ENCODE results near the gene LYPD4. TPM values are rescaled to one million over a fixed set of nuclear protein-coding genes. Genes with fewer than 3 reads are reported as not detected.

The LYPD4 gene
- total RNA-seq, 1 experiment from 2014 or later: not detected

GRCh38 chr19:41866284-41866683 is 21.8 kb upstream of the LYPD4 start:
- Histone ChIP-seq H3K27me3 (ENCODE audit: low read length) (no peaks in the 10 kb centered on the region), H4K20me1 (ENCODE audit: low read length) (peaks cover 66% of the 10 kb centered on the region), H2AFZ (ENCODE audit: low read length) (no peak overlapping the region), H3K4me1 (ENCODE audit: insufficient read depth, low read length) (peaks cover 22% of the 10 kb centered on the region), H3K4me2 (ENCODE audit: low read length) (no peak overlapping the region), H3F3A (ENCODE audit: low read length, unreplicated experiment) (no peaks in the 10 kb centered on the region), H3K9me3 (ENCODE audit: low read length) (no peaks in the 10 kb centered on the region), H3K9ac (ENCODE audit: low read length) (no peak overlapping the region), H3K4me3 (ENCODE audit: low read length) (no peak overlapping the region), H3K27ac (ENCODE audit: low read length) (no peak overlapping the region), H3K36me3 (ENCODE audit: low read depth, low read length) (peaks cover 74% of the 10 kb centered on the region), H3K79me2 (ENCODE audit: low read length) (peaks cover 57% of the 10 kb centered on the region), H3K9me2 (replicated peaks; ENCODE audit: low read length) (no peaks in the 10 kb centered on the region)
- ChIA-PET POLR2A (ENCODE audit: unreplicated experiment) (no interaction called here), CTCF (no interaction called here)
- TF ChIP-seq CTCF (conservative IDR thresholded peaks at IDR 0.05; ENCODE audit: low read depth, low read length) (no peak), EZH2 (IDR thresholded peaks at IDR 0.05; ENCODE audit: low read length, unreplicated experiment) (no peak), EZH2phosphoT487 (IDR thresholded peaks at IDR 0.05; ENCODE audit: borderline replicate concordance, low read length) (no peak)
- intact Hi-C loops (cut with micrococcal nuclease): no loop called here
- DNase-seq (no peak), ATAC-seq (no peak)
- no TSS peak for BruUV-seq (replicated peaks)

- no peak overlapping the region for H3K4me2 ChIP-seq (ENCODE audit: low read length)
- H4K20me1 ChIP-seq (ENCODE audit: low read length): peaks cover 69% of the 10 kb centered on the region
- H3K9ac ChIP-seq (ENCODE audit: low read length): no peak overlapping the region
- no peak for ATAC-seq
- no peaks in the 10 kb centered on the region for H3K9me3 ChIP-seq (ENCODE audit: low read length)
- H3K79me2 ChIP-seq (ENCODE audit: low read length): peaks cover 70% of the 10 kb centered on the region
- H3K27me3 ChIP-seq (ENCODE audit: low read length): no peaks in the 10 kb centered on the region
- CTCF ChIA-PET: no interaction called here
- peaks cover 69% of the 10 kb centered on the region for H3K36me3 ChIP-seq (ENCODE audit: low read depth, low read length)
- H3K9me2 ChIP-seq (replicated peaks; ENCODE audit: low read length): no peaks in the 10 kb centered on the region
- H3K4me3 ChIP-seq (ENCODE audit: low read length): no peak overlapping the region
- no TSS peak for BruUV-seq (replicated peaks)
- H3F3A ChIP-seq (ENCODE audit: low read length, unreplicated experiment): no peaks in the 10 kb centered on the region
- POLR2A ChIA-PET (ENCODE audit: unreplicated experiment): no interaction called here
- no peak overlapping the region for H2AFZ ChIP-seq (ENCODE audit: low read length)
- intact Hi-C loops (cut with micrococcal nuclease): no loop called here
- TF ChIP-seq CTCF (conservative IDR thresholded peaks at IDR 0.05; ENCODE audit: low read depth, low read length) (no peak), EZH2 (IDR thresholded peaks at IDR 0.05; ENCODE audit: low read length, unreplicated experiment) (no peak), EZH2phosphoT487 (IDR thresholded peaks at IDR 0.05; ENCODE audit: borderline replicate concordance, low read length) (no peak)
- no peak overlapping the region for H3K27ac ChIP-seq (ENCODE audit: low read length)
- peaks cover 25% of the 10 kb centered on the region for H3K4me1 ChIP-seq (ENCODE audit: insufficient read depth, low read length)
- no peak for DNase-seq
These were observed 19.9 kb upstream of the LYPD4 start for GRCh38 chr19:41864374-41864773.

- Histone ChIP-seq H3K27ac (ENCODE audit: low read length) (no peak overlapping the region), H4K20me1 (ENCODE audit: low read length) (peaks cover 60% of the 10 kb centered on the region), H3K36me3 (ENCODE audit: low read depth, low read length) (peaks cover 60% of the 10 kb centered on the region), H2AFZ (ENCODE audit: low read length) (no peak overlapping the region), H3K4me3 (ENCODE audit: low read length) (0 out of 2 replicates have a peak overlapping the region, but pooled peaks have one; percentile 99), H3K27me3 (ENCODE audit: low read length) (no peaks in the 10 kb centered on the region), H3K9me3 (ENCODE audit: low read length) (no peaks in the 10 kb centered on the region), H3K9me2 (replicated peaks; ENCODE audit: low read length) (no peaks in the 10 kb centered on the region), H3K4me2 (ENCODE audit: low read length) (peak overlapping the region; percentile 98; the same call in 1 of the 2 replicates), H3K9ac (ENCODE audit: low read length) (no peak overlapping the region), H3F3A (ENCODE audit: low read length, unreplicated experiment) (no peaks in the 10 kb centered on the region), H3K79me2 (ENCODE audit: low read length) (peaks cover 70% of the 10 kb centered on the region), H3K4me1 (ENCODE audit: insufficient read depth, low read length) (peaks cover 30% of the 10 kb centered on the region)
- POLR2A ChIA-PET (ENCODE audit: unreplicated experiment): no interaction called here
- intact Hi-C loops (cut with micrococcal nuclease): no loop called here
- DNase-seq (no peak), ATAC-seq (no peak)
- TF ChIP-seq EZH2phosphoT487 (IDR thresholded peaks at IDR 0.05; ENCODE audit: borderline replicate concordance, low read length) (no peak), CTCF (conservative IDR thresholded peaks at IDR 0.05; ENCODE audit: low read depth, low read length) (no peak), EZH2 (IDR thresholded peaks at IDR 0.05; ENCODE audit: low read length, unreplicated experiment) (no peak)
- BruUV-seq (replicated peaks): no TSS peak
- CTCF ChIA-PET: no interaction called here
These were observed 18.9 kb upstream of the LYPD4 start for GRCh38 chr19:41863209-41863931.
